Fibroblast of the aortic adventitia (primary cell): ENCODE data around the gene TRIM9. TPM values are rescaled to one million over a fixed set of nuclear protein-coding genes. Genes with fewer than 3 reads are reported as not detected.

Source experiments
- DNase-seq: peaks from one replicate; pipeline ENCODE4 v3.0.0-alpha.2; 2010; ENCODE audit warnings: low read depth
- H3K4me3 ChIP-seq: 2 replicates; pipeline ENCODE4 v1.5.1; 2011; ENCODE audit warnings: low read depth, mild to moderate bottlenecking, control low read depth, low read length, moderate library complexity
- CTCF ChIP-seq: IDR thresholded peaks from 2 replicates; pipeline ENCODE4 v1.5.1; 2011; ENCODE audit warnings: mild to moderate bottlenecking, low read length, control low read depth, inconsistent platforms; ENCODE audit not compliant: insufficient read depth
- total RNA-seq: library from RNA; depleted of rRNA; stranded (reverse); fragments of >200 nt; gene quantifications from 2 replicates; pipeline ENCODE4 v1.2.3, GENCODE V29; 2012; ENCODE audit warnings: low replicate concordance

TRIM9 gene
- total RNA-seq, 1 donor = 1.6 TPM

GRCh38 chr14:50928002-50928635, 166.8 kb downstream of the TRIM9 start:
- DNase-seq = peak; percentile 93
- H3K4me3 ChIP-seq = no peak overlapping the region
- TF ChIP-seq CTCF = no peak

DNA sequence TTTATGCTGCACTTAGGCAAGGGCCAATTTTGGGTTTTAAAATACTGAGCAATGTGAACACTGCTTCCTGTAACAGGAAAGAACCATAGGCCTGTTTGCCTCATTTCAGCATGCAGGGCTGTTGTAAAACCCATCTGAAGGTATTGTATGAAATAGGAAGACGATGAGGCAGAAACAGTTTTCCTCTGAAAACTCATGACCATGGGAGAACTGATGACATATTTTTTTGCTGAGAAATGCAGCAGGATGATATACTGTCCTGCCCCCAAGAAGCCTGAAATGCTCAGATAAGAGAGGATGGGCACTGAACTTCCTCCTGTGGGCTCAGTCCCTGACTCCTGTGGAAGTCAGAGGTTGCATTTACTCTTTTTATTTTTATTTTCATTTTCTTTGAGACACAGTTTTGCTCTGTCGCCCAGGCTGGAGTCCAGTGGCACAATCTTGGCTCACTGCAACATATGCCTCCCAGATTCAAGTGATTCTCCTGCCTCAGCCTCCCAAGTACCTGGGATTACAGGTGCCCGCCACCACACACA, 168.0 kb downstream of the TRIM9 start:
- no peak for DNase-seq
- H3K4me3 ChIP-seq = no peak overlapping the region
- no peak for TF ChIP-seq CTCF

Other genes starting within 250 kb of the TRIM9 start
- not detected in 2 replicates for gene ABHD12B, start 223.1 kb downstream of the TRIM9 start, total RNA-seq
- gene PYGL, start 150.6 kb downstream of the TRIM9 start, total RNA-seq = 39.3 and 79.5 TPM in 2 replicates
- gene TMX1, start 145.1 kb upstream of the TRIM9 start, total RNA-seq = 48.5 and 66.0 TPM in 2 replicates